ENCODE data around the gene KCNQ5.

The KCNQ5 gene

DNA sequence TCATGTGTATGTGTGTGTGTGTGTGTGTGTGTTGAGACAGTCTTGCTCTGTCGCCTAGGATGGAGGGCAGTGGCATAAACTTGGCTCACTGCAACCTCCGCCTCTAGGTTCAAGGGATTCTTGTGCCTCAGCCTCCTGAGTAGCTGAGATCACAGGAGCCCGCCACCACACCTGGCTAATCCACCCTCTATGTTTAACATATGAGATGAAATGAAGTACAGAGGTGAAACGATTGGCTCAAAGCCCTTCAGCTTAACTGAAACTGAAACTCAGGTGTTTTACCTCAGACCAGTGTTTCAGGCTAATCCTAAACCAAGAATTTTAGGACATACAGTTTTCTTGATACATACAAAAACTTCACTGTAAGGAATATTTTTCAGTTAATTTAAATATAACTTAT, 167.3 kb downstream of the KCNQ5 start:
- H3K36me3 ChIP-seq (ENCODE audit: control insufficient read depth, insufficient read depth, low read length), result no peaks in the 10 kb centered on the region

DNA sequence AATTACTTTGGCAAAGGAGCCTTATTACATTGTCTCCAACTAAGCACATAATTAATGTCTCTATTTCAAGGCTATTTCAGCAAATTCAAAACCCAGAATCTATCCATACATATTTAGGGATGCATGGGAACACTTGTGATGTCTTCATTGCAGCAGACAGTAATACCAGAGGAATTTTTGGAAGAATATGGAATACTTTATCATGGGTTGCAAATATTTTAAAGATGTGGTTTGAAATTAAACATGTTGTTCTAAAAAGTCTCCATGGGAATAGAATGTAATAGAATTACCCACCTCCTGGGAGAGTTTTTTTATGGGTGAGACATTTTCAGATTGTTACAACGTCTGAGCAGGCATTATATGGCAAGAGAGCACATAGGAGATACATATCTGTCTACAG, 170.8 kb downstream of the KCNQ5 start:
- Histone ChIP-seq H3K9ac (ENCODE audit: low read length) (no peak overlapping the region), H3K4me1 (ENCODE audit: control insufficient read depth, insufficient read depth, low read length) (no peaks in the 10 kb centered on the region), H3K27me3 (ENCODE audit: control insufficient read depth, insufficient read depth, low read length) (no peaks in the 10 kb centered on the region), H3K9me3 (ENCODE audit: control insufficient read depth, low read length) (no peaks in the 10 kb centered on the region), H3K4me3 (ENCODE audit: low read length) (no peak overlapping the region), H3K36me3 (ENCODE audit: control insufficient read depth, insufficient read depth, low read length) (no peaks in the 10 kb centered on the region)

More for the DNA sequence above, 167.3 kb downstream of the KCNQ5 start:
- Histone ChIP-seq H3K4me1 (ENCODE audit: control insufficient read depth, insufficient read depth, low read length) (no peaks in the 10 kb centered on the region), H3K4me3 (ENCODE audit: low read length) (no peak overlapping the region), H3K9ac (ENCODE audit: low read length) (no peak overlapping the region), H3K27me3 (ENCODE audit: control insufficient read depth, insufficient read depth, low read length) (no peaks in the 10 kb centered on the region), H3K9me3 (ENCODE audit: control insufficient read depth, low read length) (no peaks in the 10 kb centered on the region)

DNA sequence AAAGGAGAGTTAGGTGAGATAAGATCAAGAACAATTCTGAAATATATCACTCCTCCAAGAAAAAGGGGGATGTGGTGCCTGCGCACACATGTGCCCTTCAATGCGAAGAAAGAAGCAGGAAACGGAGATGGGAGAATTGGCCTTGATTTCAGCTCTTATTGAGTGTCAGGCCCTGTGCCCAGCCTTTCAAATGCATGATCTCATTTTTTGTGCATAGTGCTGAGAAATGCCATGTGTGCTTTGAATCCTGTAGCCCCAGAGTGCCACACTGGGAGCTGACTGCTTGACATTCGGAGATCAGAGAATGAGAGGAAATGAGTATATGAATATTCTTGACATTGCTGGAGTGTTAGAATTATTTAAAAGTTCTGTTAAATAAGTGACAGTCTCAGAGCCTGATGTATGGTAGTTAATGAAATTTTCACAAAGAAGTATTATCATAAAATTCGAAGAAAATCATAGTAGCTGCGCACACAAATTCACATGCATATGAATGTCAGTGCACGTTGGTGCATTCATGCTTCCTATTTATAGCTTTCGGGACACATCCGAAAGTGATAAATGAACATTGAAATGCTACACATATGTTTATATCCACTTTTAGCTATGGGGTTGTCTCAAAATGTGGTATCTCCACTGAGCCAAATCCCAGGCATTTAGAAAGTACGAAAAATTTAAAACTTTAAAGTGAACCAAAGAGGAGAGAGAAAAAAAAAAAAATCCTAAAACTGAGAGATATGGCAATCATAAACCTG, 172.0 kb downstream of the KCNQ5 start:
- Histone ChIP-seq H3K9me3 (ENCODE audit: control insufficient read depth, low read length) (no peaks in the 10 kb centered on the region), H3K27me3 (ENCODE audit: control insufficient read depth, insufficient read depth, low read length) (no peaks in the 10 kb centered on the region), H3K4me1 (ENCODE audit: control insufficient read depth, insufficient read depth, low read length) (no peaks in the 10 kb centered on the region), H3K36me3 (ENCODE audit: control insufficient read depth, insufficient read depth, low read length) (no peaks in the 10 kb centered on the region), H3K4me3 (ENCODE audit: low read length) (no peak overlapping the region), H3K9ac (ENCODE audit: low read length) (no peak overlapping the region)

DNA sequence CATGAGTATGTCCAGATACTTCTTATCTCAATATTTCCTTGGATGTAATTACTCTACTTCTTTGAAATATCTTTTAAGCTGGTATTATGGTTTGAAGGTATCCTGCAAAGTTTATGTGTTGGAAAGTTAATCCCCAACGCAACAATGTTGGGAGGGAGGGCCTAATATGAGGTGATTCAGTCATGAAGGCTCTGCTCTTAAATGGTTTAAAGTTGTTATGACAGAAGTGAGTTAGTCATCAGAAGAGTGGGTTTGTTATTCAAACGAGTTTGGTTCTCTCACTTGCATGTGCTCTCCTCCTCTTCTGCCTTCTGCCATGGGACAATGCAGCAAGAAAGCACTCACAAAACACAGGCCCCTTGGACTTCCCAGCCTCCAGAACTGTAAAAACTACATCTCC, 176.3 kb downstream of the KCNQ5 start:
- no peaks in the 10 kb centered on the region for H3K9me3 ChIP-seq (ENCODE audit: control insufficient read depth, low read length)
- H3K4me1 ChIP-seq (ENCODE audit: control insufficient read depth, insufficient read depth, low read length), result no peaks in the 10 kb centered on the region
- no peaks in the 10 kb centered on the region for H3K27me3 ChIP-seq (ENCODE audit: control insufficient read depth, insufficient read depth, low read length)
- no peak overlapping the region for H3K4me3 ChIP-seq (ENCODE audit: low read length)
- no peak overlapping the region for H3K9ac ChIP-seq (ENCODE audit: low read length)
- no peaks in the 10 kb centered on the region for H3K36me3 ChIP-seq (ENCODE audit: control insufficient read depth, insufficient read depth, low read length)

DNA sequence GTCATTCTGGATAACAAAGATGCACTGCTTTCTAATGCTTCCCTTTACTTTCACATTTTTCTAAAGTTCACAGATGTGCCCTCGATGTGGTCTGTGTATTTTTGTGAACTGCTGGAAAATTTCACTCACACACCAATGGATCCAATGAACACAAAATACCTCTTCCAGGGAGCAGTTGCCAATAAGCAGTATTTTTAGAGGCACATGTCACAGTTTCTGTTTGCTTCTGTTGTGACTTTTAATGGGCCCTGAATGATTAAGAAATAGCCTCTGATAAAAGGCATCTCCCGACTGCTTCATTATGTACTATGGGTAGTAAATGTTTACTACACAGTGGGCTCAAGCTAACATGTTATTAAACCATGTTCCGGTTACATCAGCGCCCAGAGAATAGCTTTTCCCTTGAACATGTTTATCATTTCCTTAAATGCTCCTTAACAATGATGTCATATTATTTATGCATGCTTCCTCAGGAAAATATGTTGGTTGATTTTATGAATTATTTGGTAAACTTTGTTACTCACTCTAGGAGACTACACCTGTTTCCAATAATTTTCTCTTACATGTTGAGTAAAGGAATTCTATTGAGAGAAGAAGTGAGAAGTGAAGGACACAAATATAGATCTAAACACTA, 188.0 kb downstream of the KCNQ5 start:
- Histone ChIP-seq H3K27me3 (ENCODE audit: control insufficient read depth, insufficient read depth, low read length) (no peaks in the 10 kb centered on the region), H3K9ac (ENCODE audit: low read length) (no peak overlapping the region), H3K4me1 (ENCODE audit: control insufficient read depth, insufficient read depth, low read length) (no peaks in the 10 kb centered on the region), H3K9me3 (ENCODE audit: control insufficient read depth, low read length) (no peaks in the 10 kb centered on the region), H3K4me3 (ENCODE audit: low read length) (no peak overlapping the region), H3K36me3 (ENCODE audit: control insufficient read depth, insufficient read depth, low read length) (no peaks in the 10 kb centered on the region)

DNA sequence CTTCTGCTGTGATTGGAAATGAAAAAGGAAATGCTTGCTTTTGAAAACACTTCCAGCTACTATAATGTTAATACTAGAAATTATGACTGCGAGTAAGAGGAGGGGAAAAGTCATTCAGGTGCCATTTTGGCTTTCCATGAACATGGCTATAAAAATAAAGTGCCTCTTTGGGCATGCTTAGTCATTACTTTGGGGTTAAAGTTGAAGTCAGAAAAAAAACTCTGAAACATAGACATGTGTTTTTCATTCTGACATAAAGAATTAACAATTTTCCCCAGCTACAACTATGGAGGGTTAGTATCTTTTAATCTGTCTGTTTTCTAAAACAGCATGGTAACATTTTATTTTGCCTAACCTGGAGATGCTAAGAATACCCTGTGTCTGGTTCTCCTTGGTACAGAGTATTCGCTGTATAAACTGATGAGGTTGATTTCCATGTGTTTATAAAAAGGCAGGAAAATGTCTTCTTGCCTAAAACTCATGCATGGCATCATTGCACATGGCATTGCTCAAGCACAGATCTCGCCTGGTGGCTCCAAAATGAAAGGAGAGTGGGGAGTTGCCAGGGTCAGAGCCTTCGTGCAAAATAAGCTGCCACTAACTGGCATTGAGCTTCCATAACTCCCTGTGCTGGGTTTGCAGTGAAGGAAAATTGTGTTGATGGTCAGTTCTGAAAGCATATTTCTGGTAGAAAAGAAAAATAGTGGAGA, 188.9 kb downstream of the KCNQ5 start:
- Histone ChIP-seq H3K9me3 (ENCODE audit: control insufficient read depth, low read length) (no peaks in the 10 kb centered on the region), H3K4me3 (ENCODE audit: low read length) (no peak overlapping the region), H3K4me1 (ENCODE audit: control insufficient read depth, insufficient read depth, low read length) (no peaks in the 10 kb centered on the region), H3K9ac (ENCODE audit: low read length) (no peak overlapping the region), H3K27me3 (ENCODE audit: control insufficient read depth, insufficient read depth, low read length) (no peaks in the 10 kb centered on the region), H3K36me3 (ENCODE audit: control insufficient read depth, insufficient read depth, low read length) (no peaks in the 10 kb centered on the region)

DNA sequence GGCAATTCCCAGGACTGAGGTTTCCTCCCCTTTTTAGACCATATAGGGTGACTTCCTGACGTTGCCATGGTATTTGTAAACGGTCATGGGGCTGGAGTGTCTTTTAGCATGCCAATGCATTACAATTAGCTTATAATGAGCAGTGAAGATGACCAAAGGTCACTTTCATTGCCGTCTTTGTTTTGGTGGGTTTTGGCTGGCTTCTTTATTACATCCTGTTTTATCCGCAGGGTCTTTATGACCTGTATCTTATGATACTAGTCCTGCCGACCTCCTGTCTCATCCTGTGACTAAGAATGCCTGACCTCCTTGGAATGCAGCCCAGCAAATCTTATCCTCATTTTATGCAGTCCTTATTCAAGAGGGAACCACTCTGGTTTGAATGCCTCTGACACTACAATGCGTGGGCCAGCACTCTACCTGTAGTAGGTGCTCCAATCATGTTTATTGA, 190.1 kb downstream of the KCNQ5 start:
- Histone ChIP-seq H3K27me3 (ENCODE audit: control insufficient read depth, insufficient read depth, low read length) (no peaks in the 10 kb centered on the region), H3K9ac (ENCODE audit: low read length) (no peak overlapping the region)

DNA sequence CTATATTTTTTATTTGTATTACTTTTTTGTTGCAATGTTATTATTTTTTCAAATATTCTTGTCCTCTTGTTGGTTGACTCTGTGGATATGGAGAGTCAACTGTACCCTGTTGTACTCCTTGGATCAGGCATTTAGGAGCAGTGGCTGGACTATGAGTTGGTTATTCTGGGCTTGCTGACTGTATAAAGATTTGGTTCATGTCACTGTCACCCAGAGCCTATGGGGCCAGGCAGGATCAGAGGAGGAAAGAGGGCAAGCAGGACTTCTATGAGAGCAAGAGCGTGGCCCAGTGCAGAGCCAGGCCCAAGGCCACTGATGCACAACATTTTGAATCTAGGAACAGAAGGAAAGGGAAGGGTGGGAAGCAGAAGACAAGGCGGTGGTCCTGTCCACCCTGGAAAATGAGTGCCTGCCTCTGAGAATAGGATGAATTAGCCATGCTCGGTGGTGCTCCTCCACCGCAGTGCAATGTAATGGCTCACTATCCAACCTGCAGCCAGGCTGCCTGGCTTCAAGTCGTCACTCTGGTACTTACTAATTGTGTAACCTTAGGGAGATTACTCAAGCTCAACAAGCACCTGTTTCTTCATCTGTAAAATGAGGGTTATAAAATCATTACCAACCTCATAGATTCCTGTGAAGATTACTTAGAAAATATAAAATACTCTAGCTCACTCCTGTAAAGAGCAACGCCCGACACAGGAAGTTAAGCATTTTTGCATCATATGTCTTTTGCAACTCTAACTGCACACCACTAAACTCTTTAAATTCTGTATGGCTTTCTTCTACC, 192.1 kb downstream of the KCNQ5 start:
- Histone ChIP-seq H3K4me1 (ENCODE audit: control insufficient read depth, insufficient read depth, low read length) (no peaks in the 10 kb centered on the region), H3K27me3 (ENCODE audit: control insufficient read depth, insufficient read depth, low read length) (no peaks in the 10 kb centered on the region), H3K36me3 (ENCODE audit: control insufficient read depth, insufficient read depth, low read length) (no peaks in the 10 kb centered on the region), H3K9ac (ENCODE audit: low read length) (no peak overlapping the region), H3K4me3 (ENCODE audit: low read length) (no peak overlapping the region), H3K9me3 (ENCODE audit: control insufficient read depth, low read length) (no peaks in the 10 kb centered on the region)

More for the DNA sequence above, 190.1 kb downstream of the KCNQ5 start:
- Histone ChIP-seq H3K4me1 (ENCODE audit: control insufficient read depth, insufficient read depth, low read length) (no peaks in the 10 kb centered on the region), H3K9me3 (ENCODE audit: control insufficient read depth, low read length) (no peaks in the 10 kb centered on the region), H3K4me3 (ENCODE audit: low read length) (no peak overlapping the region), H3K36me3 (ENCODE audit: control insufficient read depth, insufficient read depth, low read length) (no peaks in the 10 kb centered on the region)

DNA sequence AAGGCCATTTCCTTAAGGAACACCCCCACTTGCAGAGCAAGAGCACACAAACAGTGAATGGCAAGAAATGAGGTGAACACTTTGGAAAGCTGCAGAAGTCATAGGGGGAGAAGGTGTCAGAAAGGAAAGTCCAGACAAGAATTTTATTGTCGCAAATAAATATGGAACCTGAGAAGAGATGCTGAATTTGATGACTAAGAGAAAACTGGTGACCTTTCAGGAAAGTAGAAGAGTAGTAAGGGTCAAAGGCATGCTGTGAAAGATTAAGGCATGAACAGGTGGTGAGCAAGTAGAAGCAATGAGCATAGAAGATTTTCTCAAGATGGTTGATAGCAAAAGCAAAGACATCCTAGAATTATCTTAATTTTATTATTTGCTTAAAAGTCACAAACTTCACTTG, 194.2 kb downstream of the KCNQ5 start:
- H3K4me3 ChIP-seq (ENCODE audit: low read length), result no peak overlapping the region
- no peaks in the 10 kb centered on the region for H3K27me3 ChIP-seq (ENCODE audit: control insufficient read depth, insufficient read depth, low read length)
- no peaks in the 10 kb centered on the region for H3K36me3 ChIP-seq (ENCODE audit: control insufficient read depth, insufficient read depth, low read length)
- H3K9ac ChIP-seq (ENCODE audit: low read length), result no peak overlapping the region
- H3K4me1 ChIP-seq (ENCODE audit: control insufficient read depth, insufficient read depth, low read length), result no peaks in the 10 kb centered on the region
- no peaks in the 10 kb centered on the region for H3K9me3 ChIP-seq (ENCODE audit: control insufficient read depth, low read length)

DNA sequence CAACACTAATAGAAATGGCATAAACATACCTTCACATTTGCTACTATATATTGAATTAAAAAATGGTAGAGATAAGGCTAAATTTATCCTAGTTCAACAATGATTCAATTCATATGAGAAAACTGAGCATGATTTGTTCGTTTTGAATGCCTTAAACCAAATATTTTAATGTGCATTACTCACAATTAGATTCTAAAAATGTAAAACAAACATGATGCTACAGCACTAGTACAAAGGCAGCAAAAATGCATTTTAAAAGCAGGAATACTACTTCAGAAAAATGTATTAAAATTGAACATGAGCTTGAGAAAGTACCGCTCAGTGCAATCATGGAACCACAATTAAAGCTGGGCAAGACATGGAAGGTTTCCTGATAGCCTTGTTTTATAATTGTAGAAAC, 195.3 kb downstream of the KCNQ5 start:
- Histone ChIP-seq H3K27me3 (ENCODE audit: control insufficient read depth, insufficient read depth, low read length) (no peaks in the 10 kb centered on the region), H3K4me1 (ENCODE audit: control insufficient read depth, insufficient read depth, low read length) (no peaks in the 10 kb centered on the region), H3K4me3 (ENCODE audit: low read length) (no peak overlapping the region), H3K36me3 (ENCODE audit: control insufficient read depth, insufficient read depth, low read length) (no peaks in the 10 kb centered on the region), H3K9ac (ENCODE audit: low read length) (no peak overlapping the region), H3K9me3 (ENCODE audit: control insufficient read depth, low read length) (no peaks in the 10 kb centered on the region)

DNA sequence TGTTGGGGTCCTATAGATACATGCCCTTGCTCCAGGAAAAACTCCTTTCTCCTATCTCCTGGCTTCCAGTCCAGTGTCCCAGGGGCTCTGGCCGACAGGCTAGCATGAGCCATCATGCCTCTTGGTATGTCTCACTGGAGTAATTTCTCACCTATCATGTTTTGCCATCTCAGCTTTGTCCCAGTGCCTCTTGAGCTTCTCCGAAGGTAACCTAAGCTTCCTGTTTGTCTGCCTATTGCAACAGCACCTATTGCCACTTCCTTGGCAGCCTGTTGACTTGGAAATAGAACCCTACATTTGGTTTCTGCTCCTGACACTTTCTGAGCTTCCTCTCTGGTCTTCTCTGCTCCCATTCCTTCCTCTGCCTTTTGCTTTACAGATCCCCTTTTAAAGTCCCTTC, 197.7 kb downstream of the KCNQ5 start:
- Histone ChIP-seq H3K27me3 (ENCODE audit: control insufficient read depth, insufficient read depth, low read length) (no peaks in the 10 kb centered on the region), H3K36me3 (ENCODE audit: control insufficient read depth, insufficient read depth, low read length) (no peaks in the 10 kb centered on the region), H3K4me3 (ENCODE audit: low read length) (no peak overlapping the region), H3K9ac (ENCODE audit: low read length) (no peak overlapping the region), H3K9me3 (ENCODE audit: control insufficient read depth, low read length) (no peaks in the 10 kb centered on the region), H3K4me1 (ENCODE audit: control insufficient read depth, insufficient read depth, low read length) (no peaks in the 10 kb centered on the region)
